Stimulated activated CD8-positive, alpha-beta memory T cell treated with anti-CD3 and anti-CD28 coated beads, Interleukin-4, amount 100 ng/mL, for 4 hours (primary cell): Measurements from ENCODE around the gene CORO1C.

ENCODE experiments used
- DNase-seq, 2 donors: peaks; one replicate each; pipeline ENCODE4 v3.0.0-alpha.2; 2020; ENCODE audit warnings: low read depth in 2 of 2, low spot score in 1 of 2

CORO1C gene

GRCh38 chr12:108653922-108654321, 77.4 kb downstream of the CORO1C start:
- DNase-seq, result no peak

GRCh38 chr12:108653082-108653516, 78.2 kb downstream of the CORO1C start:
- DNase-seq, result no peak

- no peak for DNase-seq
Observed at GRCh38 chr12:108650083-108650482, 81.2 kb downstream of the CORO1C start.

- DNase-seq, result no peak
Observed at GRCh38 chr12:108649669-108650068, 81.6 kb downstream of the CORO1C start.

GRCh38 chr12:108649126-108649525, 82.2 kb downstream of the CORO1C start:
- no peak for DNase-seq

- DNase-seq, result no peak
Observed at GRCh38 chr12:108648371-108648770, 82.9 kb downstream of the CORO1C start.

GRCh38 chr12:108647585-108648287, 83.6 kb downstream of the CORO1C start:
- no peak for DNase-seq

GRCh38 chr12:108646600-108647579, 84.4 kb downstream of the CORO1C start:
- no peak for DNase-seq

- DNase-seq, result no peak
Observed at GRCh38 chr12:108645686-108646599, 85.4 kb downstream of the CORO1C start.

- DNase-seq, result no peak
Observed at GRCh38 chr12:108644811-108645120, 86.6 kb downstream of the CORO1C start.

GRCh38 chr12:108643941-108644810, 87.1 kb downstream of the CORO1C start:
- DNase-seq, result no peak

- no peak for DNase-seq
Observed at GRCh38 chr12:108642899-108643654, 88.2 kb downstream of the CORO1C start.

- DNase-seq, result no peak
Observed at GRCh38 chr12:108642269-108642870, 88.9 kb downstream of the CORO1C start.

GRCh38 chr12:108641446-108642268, 89.7 kb downstream of the CORO1C start:
- DNase-seq, result no peak

- DNase-seq, result no peak
Observed at GRCh38 chr12:108640802-108641445, 90.4 kb downstream of the CORO1C start.

GRCh38 chr12:108638997-108639822, 92.1 kb downstream of the CORO1C start:
- no peak for DNase-seq
